ENCODE measurements around the gene ACO2.

ACO2 gene

DNA sequence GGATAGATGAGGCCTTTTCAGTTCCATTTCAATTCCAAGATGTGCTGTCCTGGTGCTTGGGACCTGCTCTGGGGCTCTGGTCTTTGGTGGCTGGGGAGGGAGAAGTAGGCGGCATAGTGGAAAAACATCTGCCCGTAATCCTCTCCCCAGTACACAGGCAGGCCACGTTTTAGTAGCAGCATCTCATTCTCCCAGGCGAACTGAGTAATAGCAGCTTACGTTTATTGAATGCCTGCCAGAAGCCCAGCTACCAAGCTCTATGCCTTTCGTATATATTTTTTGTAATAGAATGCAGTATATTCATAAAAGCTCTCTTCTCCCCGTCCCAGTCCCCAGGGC lies 11.4 kb downstream of the ACO2 start:
- TF ChIP-seq ZNF548 (tag by site-specific recombination; IDR thresholded peaks at IDR 0.05), result no peak
- 0 out of 2 replicates have a peak, but pooled peaks have one; percentile 3 for TF ChIP-seq MZF1 (tag by site-specific recombination; IDR thresholded peaks at IDR 0.05; ENCODE audit: borderline replicate concordance)
- Histone ChIP-seq H3K27ac (ENCODE audit: extremely low read depth, low read depth, low read length) (no peak overlapping the region), H3K4me3 (ENCODE audit: low read depth, low read length) (no peak overlapping the region), H3K36me3 (ENCODE audit: control insufficient read depth in 2 of 2, insufficient read depth in 1 of 2, low read length in 2 of 2) (peaks cover 3 to 7% of the 10 kb centered on the region in 2 experiments; a peak in 2 of 3 replicates), H3K9me3 (ENCODE audit: control insufficient read depth, insufficient read depth, low read depth, low read length) (no peaks in the 10 kb centered on the region), H3K4me1 (ENCODE audit: control insufficient read depth, insufficient read depth, low read length) (no peaks in the 10 kb centered on the region)
- ChIA-PET POLR2A (interaction anchor here (1.1 to 3.5 kb wide), 3 partner anchors 11 to 34 kb away, joined by 4 to 19 read pairs (median 7); partner anchors contain the start of genes ACO2, PHF5A and TOB2), CTCF (interaction anchor here (0.9 to 4.0 kb wide), 4 partner anchors 11 to 77 kb away, joined by 3 to 28 read pairs (median 4); no protein-coding TSS in a partner anchor)

DNA sequence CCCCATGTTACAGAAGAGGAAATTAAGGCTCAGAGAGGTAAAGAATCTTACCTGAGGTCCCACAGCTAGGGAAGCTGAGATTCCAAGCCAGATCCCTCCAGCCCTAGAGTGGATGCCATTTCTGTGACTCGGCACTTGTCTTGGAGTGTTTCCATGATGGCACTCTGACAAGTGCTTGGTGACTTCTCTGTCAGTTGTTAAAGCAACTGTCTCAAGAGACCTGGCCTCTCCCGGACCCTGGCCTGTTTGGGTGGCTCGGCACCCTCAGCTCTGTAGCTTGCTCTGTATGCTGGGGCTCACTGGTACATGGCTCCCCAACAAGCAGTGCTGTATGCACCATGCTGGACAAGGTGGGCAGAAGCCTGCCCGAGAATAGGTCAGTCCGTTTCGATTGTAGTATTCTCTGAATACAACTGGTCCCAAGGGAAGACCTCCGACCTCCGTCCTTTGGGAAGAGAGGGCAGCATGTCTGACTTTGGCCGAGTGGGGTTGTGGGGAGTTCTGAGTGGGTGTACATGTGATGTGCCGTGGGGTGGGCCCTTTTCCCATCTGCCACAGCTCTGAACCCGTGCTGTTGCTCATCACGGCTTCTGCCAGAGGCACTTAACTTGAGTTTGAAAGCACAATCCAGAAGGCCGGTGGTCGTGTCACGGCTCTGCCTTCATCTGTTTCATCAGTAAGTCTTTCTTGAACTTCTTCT lies 12.4 kb downstream of the ACO2 start:
- H3K27ac ChIP-seq (ENCODE audit: extremely low read depth, low read depth, low read length), result no peak overlapping the region
- H3K4me3 ChIP-seq (ENCODE audit: low read depth, low read length), result no peak overlapping the region
- TF ChIP-seq ZNF146 (tag by site-specific recombination; IDR thresholded peaks at IDR 0.05) (no peak), ZNF274 (IDR thresholded peaks at IDR 0.05; ENCODE audit: low read length) (no peak), ZNF274 (tag by site-specific recombination; IDR thresholded peaks at IDR 0.05; ENCODE audit: borderline replicate concordance) (no peak), ZNF404 (tag by site-specific recombination; IDR thresholded peaks at IDR 0.05) (no peak), REPIN1 (tag by site-specific recombination; IDR thresholded peaks at IDR 0.05; ENCODE audit: low read depth) (no peak)
- TF ChIP-seq, protein P1, sequence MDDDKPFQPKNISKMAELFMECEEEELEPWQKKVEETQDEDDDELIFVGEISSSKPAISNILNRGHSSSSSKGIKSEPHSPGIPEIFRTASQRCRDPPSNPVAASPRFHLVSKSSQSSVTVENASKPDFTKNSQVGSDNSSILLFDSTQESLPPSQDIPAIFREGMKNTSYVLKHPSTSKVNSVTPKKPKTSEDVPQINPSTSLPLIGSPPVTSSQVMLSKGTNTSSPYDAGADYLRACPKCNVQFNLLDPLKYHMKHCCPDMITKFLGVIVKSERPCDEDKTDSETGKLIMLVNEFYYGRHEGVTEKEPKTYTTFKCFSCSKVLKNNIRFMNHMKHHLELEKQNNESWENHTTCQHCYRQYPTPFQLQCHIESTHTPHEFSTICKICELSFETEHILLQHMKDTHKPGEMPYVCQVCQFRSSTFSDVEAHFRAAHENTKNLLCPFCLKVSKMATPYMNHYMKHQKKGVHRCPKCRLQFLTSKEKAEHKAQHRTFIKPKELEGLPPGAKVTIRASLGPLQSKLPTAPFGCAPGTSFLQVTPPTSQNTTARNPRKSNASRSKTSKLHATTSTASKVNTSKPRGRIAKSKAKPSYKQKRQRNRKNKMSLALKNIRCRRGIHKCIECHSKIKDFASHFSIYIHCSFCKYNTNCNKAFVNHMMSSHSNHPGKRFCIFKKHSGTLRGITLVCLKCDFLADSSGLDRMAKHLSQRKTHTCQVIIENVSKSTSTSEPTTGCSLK (tag by site-specific recombination; IDR thresholded peaks at IDR 0.05), result no peak
- H3K9me3 ChIP-seq (ENCODE audit: control insufficient read depth, insufficient read depth, low read depth, low read length), result no peaks in the 10 kb centered on the region
- H3K36me3 ChIP-seq (ENCODE audit: control insufficient read depth in 2 of 2, insufficient read depth in 1 of 2, low read length in 2 of 2), result peaks cover 3 to 7% of the 10 kb centered on the region in 2 experiments; a peak in 2 of 3 replicates
- H3K4me1 ChIP-seq (ENCODE audit: control insufficient read depth, insufficient read depth, low read length), result no peaks in the 10 kb centered on the region
- ChIA-PET CTCF (interaction anchor here (4.0 kb wide), 1 partner anchor 36 kb away, joined by 28 read pairs; no protein-coding TSS in a partner anchor), POLR2A (interaction anchor here (1.1 kb wide), 1 partner anchor 13 kb away, joined by 4 read pairs; the partner anchor contains the start of genes ACO2 and PHF5A)

DNA sequence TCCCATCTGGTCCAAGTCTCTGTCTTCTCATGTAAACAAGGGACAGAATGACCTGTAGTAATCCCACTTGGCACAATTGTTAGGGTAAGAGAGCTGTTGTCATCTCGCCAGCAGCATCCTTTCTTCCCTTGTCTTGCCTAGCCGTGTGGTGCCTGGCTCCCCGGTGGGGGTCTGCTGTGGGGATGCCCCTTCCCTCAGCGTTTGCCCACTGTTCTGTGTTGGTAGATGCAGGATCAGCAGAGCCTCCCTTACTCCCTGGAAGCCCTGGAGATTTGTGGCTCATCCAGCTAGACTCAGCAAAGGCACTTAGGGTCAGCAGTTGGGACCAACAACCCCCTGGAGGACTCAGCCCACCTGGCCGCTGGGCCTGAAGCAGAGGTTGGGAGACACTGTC lies 13.0 kb downstream of the ACO2 start:
- POLR2A ChIA-PET, result no interaction called here
- no peak overlapping the region for H3K27ac ChIP-seq (ENCODE audit: extremely low read depth, low read depth, low read length)

DNA sequence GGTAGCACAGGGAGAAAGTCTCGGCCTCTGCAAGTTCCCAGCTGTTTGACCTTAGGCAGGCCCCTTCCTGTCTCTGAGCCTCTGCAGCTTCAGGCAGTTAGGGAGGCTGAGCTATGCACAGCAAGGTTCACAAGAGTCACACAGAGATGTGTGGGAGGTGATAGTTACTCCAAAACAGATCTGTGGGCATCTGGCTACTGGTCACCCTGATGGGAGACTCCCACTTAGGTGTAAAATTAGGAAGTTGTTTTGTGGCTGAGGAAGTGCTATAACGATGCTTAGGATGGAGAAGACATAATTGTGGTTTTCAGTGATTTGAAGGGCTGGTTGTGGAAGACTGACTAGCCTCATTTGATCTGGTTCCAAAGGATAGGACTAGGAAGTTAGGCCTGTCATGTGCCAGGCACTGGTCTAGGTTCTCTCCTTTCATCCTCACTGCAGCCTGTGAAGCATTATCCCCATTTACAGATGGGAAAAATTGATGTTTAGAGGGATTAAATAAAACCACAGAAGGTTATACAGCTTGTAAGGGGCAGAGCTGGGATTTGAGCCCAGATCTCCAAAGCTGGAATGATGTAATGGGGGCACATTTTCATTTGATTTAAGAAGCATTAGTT lies 13.5 kb downstream of the ACO2 start:
- H3K27ac ChIP-seq (ENCODE audit: extremely low read depth, low read depth, low read length), result no peak overlapping the region
- CTCF ChIA-PET, result interaction anchor here (0.7 to 4.0 kb wide), 3 partner anchors 15 to 35 kb away, joined by 3 to 28 read pairs (median 3); no protein-coding TSS in a partner anchor
- H3K36me3 ChIP-seq (ENCODE audit: control insufficient read depth in 2 of 2, insufficient read depth in 1 of 2, low read length in 2 of 2), result peaks cover 3 to 7% of the 10 kb centered on the region in 2 experiments; a peak in 2 of 3 replicates
- no peaks in the 10 kb centered on the region for H3K9me3 ChIP-seq (ENCODE audit: control insufficient read depth, insufficient read depth, low read depth, low read length)
- H3K4me3 ChIP-seq (ENCODE audit: low read depth, low read length), result no peak overlapping the region
- TF ChIP-seq EGR2 (tag by site-specific recombination; IDR thresholded peaks at IDR 0.05; ENCODE audit: low read depth) (peak; percentile 84), ZNF391 (tag by site-specific recombination; IDR thresholded peaks at IDR 0.05; ENCODE audit: borderline replicate concordance, low read depth) (no peak), ZFHX2 (tag by site-specific recombination; conservative IDR thresholded peaks at IDR 0.05) (peak; percentile 74)
- peaks cover 3% of the 10 kb centered on the region; the same call in 1 of the 2 replicates for H3K4me1 ChIP-seq (ENCODE audit: control insufficient read depth, insufficient read depth, low read length)
- POLR2A ChIA-PET, result no interaction called here

More for the DNA sequence above, 13.0 kb downstream of the ACO2 start:
- no peak overlapping the region for H3K4me3 ChIP-seq (ENCODE audit: low read depth, low read length)
- H3K4me1 ChIP-seq (ENCODE audit: control insufficient read depth, insufficient read depth, low read length), result no peaks in the 10 kb centered on the region
- H3K9me3 ChIP-seq (ENCODE audit: control insufficient read depth, insufficient read depth, low read depth, low read length), result no peaks in the 10 kb centered on the region
- H3K36me3 ChIP-seq (ENCODE audit: control insufficient read depth in 2 of 2, insufficient read depth in 1 of 2, low read length in 2 of 2), result peaks cover 3 to 7% of the 10 kb centered on the region in 2 experiments; a peak in 2 of 3 replicates
- TF ChIP-seq ZNF777 (tag by site-specific recombination; IDR thresholded peaks at IDR 0.05; ENCODE audit: borderline replicate concordance) (no peak), ZNF350 (tag by site-specific recombination; IDR thresholded peaks at IDR 0.05) (no peak), KLF10 (tag by site-specific recombination; IDR thresholded peaks at IDR 0.05) (no peak), ZNF433 (tag by site-specific recombination; IDR thresholded peaks at IDR 0.05; ENCODE audit: low read depth) (no peak)
- CTCF ChIA-PET, result interaction anchor here (0.7 to 4.0 kb wide), 2 partner anchors 16 to 35 kb away, joined by 3 to 28 read pairs; no protein-coding TSS in a partner anchor
